HepG2 (cell line): ENCODE data around the gene SMIM34. TPM values are rescaled to one million over a fixed set of nuclear protein-coding genes. Genes with fewer than 3 reads are reported as not detected.
"Not testable (repeated sequence)": the region's sequence is repeated elsewhere in the genome, so short reads cannot be mapped to it uniquely, and the experiment has no call there.

Experiments used
- ATAC-seq: fragments of 200-7000 bp; cut with Tn5 transposase; 3 replicates; pipeline ENCODE4 v1.9.1; 2020; ENCODE audit warnings: mild to moderate bottlenecking, moderate library complexity
- BruUV-seq: library from RNA; stranded (reverse); fragments of 400-500 nt; replicated peaks from 2 replicates; lab custom pipeline; 2021; lab: Mats Ljungman, UMichigan
- CTCF ChIA-PET: fragments of 300-600 bp; formaldehyde crosslinking; extraction: SDS; loops from one replicate; lab custom pipeline; 2021; ENCODE audit warnings: low total read pairs, inconsistent platforms, low intra/inter-chr PET ratio; lab: Yijun Ruan, JAX
- POLR2A ChIA-PET: fragments of 350-600 bp; sonication (Branson Sonifier 250); formaldehyde crosslinking; loops from one replicate; lab custom pipeline; 2020; ENCODE audit warnings: antibody characterized with exemption, inconsistent platforms; lab: Yijun Ruan, JAX
- DNase-seq: peaks from one replicate; pipeline ENCODE4 v3.0.0-alpha.2; 2015; ENCODE audit warnings: low spot score
- FAIRE-seq: peaks from 3 replicates; lab custom pipeline; 2011; peaks lifted over from hg19 to GRCh38; lab: Jason Lieb, UNC
- H2AFZ ChIP-seq: one replicate; pipeline ENCODE4 v1.6.1; 2011; ENCODE audit warnings: low read length, inconsistent platforms
- H3K27ac ChIP-seq: fragments of 300-600 bp; 3 replicates; pipeline ENCODE4 v1.8.0; 2011; ENCODE audit warnings: mixed run types, mild to moderate bottlenecking, mixed read lengths, low read length, inconsistent platforms; ENCODE audit not compliant: insufficient read depth; ENCODE audit errors: extremely low read length
- H3K27me3 ChIP-seq, 2 experiments: fragments of 200-600 bp in 1 of 2; 2 replicates in 1 of 2; 3 replicates in 1 of 2; pipeline versions ENCODE4 v1.6.0 to v1.8.0; 2011; ENCODE audit warnings: low read length in 2 of 2, mild to moderate bottlenecking in 2 of 2, moderate library complexity in 2 of 2, inconsistent platforms in 1 of 2; ENCODE audit not compliant: insufficient read depth in 2 of 2, control insufficient read depth in 1 of 2
- H3K36me3 ChIP-seq, 2 experiments: fragments of 200-600 bp in 1 of 2; replicated peaks in 1 of 2; 2 replicates in 1 of 2; 3 replicates in 1 of 2; pipeline versions ENCODE4 v1.5.1 to v1.8.0; 2011; ENCODE audit warnings: low read length in 2 of 2, inconsistent platforms in 1 of 2; ENCODE audit not compliant: insufficient read depth in 2 of 2, control insufficient read depth in 1 of 2
- H3K4me1 ChIP-seq: 2 replicates; pipeline ENCODE4 v1.5.1; 2012; ENCODE audit warnings: low read length, inconsistent platforms; ENCODE audit not compliant: insufficient read depth
- H3K4me2 ChIP-seq: 2 replicates; pipeline ENCODE4 v1.6.0; 2011; ENCODE audit warnings: low read depth, low read length, inconsistent platforms
- H3K4me3 ChIP-seq, 3 experiments: fragments of 200-600 bp in 1 of 3; sonication (generic), shearing (Covaris generic) in 1 of 3; replicated peaks in 1 of 3; 2 replicates each; pipeline ENCODE4 v1.5.1; 2011 to 2016; ENCODE audit warnings: low read length in 3 of 3, inconsistent platforms in 2 of 3, low read depth in 2 of 3, mild to moderate bottlenecking in 2 of 3, control low read depth in 1 of 3, mixed read lengths in 1 of 3; ENCODE audit not compliant: insufficient read depth in 1 of 3
- H3K79me2 ChIP-seq: one replicate; pipeline ENCODE4 v1.6.1; 2011; ENCODE audit warnings: low read length, inconsistent platforms; ENCODE audit not compliant: insufficient read depth
- H3K9ac ChIP-seq: 2 replicates; pipeline ENCODE4 v1.6.0; 2011; ENCODE audit warnings: mild to moderate bottlenecking, low read depth, low read length, inconsistent platforms; ENCODE audit not compliant: insufficient read depth
- H3K9me3 ChIP-seq: 2 replicates; pipeline ENCODE4 v1.5.1; 2012; ENCODE audit warnings: mild to moderate bottlenecking, low read length
- H4K20me1 ChIP-seq: 2 replicates; pipeline ENCODE4 v1.6.0; 2011; ENCODE audit warnings: inconsistent platforms, mild to moderate bottlenecking, low read length, moderate library complexity; ENCODE audit not compliant: insufficient read depth
- WGBS: methylation state at CpG from one replicate; pipeline ENCODE4 v1.1.6; 2017; ENCODE audit warnings: low lambda C conversion rate; 5-methylcytosine and 5-hydroxymethylcytosine counted together
- in situ Hi-C: cut with HindIII; loops from 2 replicates; pipeline ENCODE4 v1.10.0; 2017; ENCODE audit warnings: low pct_unique_long_range_greater_than_20kb; ENCODE audit not compliant: extremely low pct_ligation_motif_present
- intact Hi-C: fragments of 100-400 bp; cut with micrococcal nuclease; formaldehyde crosslinking; loops from one replicate; pipeline ENCODE4 v1.10.0; 2022; ENCODE audit not compliant: unreplicated experiment
- polyA plus RNA-seq, 8 experiments: library from polyadenylated mRNA; depleted of rRNA in 3 of 8; stranded (reverse) in 7 of 8; unstranded in 1 of 8; fragments of >200 nt; fragmentation: Illumina TruSeq in 4 of 8; extraction: Trizol in 4 of 8; gene quantifications; 2 replicates each; pipeline versions ENCODE4 v1.2.1 to v1.2.3, GENCODE V29; 2011 to 2016; ENCODE audit warnings: low read depth in 4 of 8, missing spikeins in 1 of 8, mixed read lengths in 1 of 8; ENCODE audit not compliant: insufficient read depth in 1 of 8
- total RNA-seq, 5 experiments: library from RNA; depleted of rRNA; stranded (reverse); fragments of >200 nt; fragmentation: Illumina TruSeq; extraction: Trizol; gene quantifications; 2 replicates each; pipeline ENCODE4 v1.2.3, GENCODE V29; 2016; ENCODE audit warnings: low read depth in 1 of 5

SMIM34 gene
- total and polyA plus RNA-seq, 2 of the 13 experiments (the other 11 are each of a cell fraction or from before 2014, with no cell fraction given), result not detected

DNA sequence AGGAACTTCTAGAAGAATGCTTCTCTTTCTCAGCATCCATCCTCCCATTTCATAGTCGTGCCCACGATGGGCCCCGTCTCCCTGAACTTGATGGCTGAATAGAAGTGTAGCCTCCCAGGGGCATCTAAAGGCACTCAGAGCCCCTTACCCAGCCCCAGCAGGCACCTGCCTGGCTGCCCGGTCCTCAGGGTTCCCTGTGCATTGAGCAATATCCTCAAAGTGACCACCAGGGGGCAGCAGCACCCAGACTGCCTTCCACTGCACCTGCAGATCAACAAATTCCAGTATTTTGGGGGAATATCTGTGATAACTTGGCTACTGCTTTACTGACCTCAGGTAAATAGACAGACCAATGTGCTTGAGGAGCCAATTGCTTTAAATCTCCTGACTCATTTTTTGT, 19.7 kb upstream of the SMIM34 start:
- H3K9ac ChIP-seq, H3K4me3 ChIP-seq, DNase-seq, BruUV-seq, H3K4me1 ChIP-seq, H3K27ac ChIP-seq, H2AFZ ChIP-seq, H3K4me2 ChIP-seq, intact Hi-C loops, H3K9me3 ChIP-seq, H3K79me2 ChIP-seq, POLR2A ChIA-PET, H3K27me3 ChIP-seq, H4K20me1 ChIP-seq, in situ Hi-C loops, H3K36me3 ChIP-seq, CTCF ChIA-PET: not testable (repeated sequence)
- no CpG with 5 or more reads among the region's 4 CpGs for WGBS
- FAIRE-seq, result peak; percentile 46
- ATAC-seq, result peak; percentile 84

DNA sequence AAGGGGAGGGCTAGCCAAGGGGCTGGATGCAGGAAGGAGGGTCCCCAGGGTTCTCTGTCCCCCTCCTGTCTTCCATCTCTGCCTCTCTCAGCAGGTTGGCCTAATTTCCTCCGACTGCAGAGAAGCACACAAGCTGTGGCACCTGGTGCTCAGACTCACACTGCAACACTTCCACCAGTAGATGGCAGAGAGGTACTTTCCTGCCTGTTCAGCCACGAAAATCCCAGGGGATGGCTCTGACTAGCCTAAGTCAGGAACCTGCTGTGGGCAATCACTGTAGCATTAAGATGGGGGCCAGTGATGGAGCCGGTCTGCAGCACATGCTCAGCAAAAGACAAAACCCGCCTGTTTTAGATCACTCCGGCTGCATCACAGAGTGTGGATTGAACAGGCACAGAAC, 6.0 kb upstream of the SMIM34 start:
- H3K27me3 ChIP-seq, H3K9me3 ChIP-seq, DNase-seq, H3K9ac ChIP-seq, H3K4me3 ChIP-seq, POLR2A ChIA-PET, H2AFZ ChIP-seq, H3K36me3 ChIP-seq, in situ Hi-C loops, intact Hi-C loops, H3K4me1 ChIP-seq, CTCF ChIA-PET, H3K79me2 ChIP-seq, H3K27ac ChIP-seq, BruUV-seq, H3K4me2 ChIP-seq, H4K20me1 ChIP-seq: not testable (repeated sequence)
- ATAC-seq (peak; percentile 93), FAIRE-seq (peak; percentile 74)
- WGBS, result no CpG with 5 or more reads among the region's 5 CpGs

DNA sequence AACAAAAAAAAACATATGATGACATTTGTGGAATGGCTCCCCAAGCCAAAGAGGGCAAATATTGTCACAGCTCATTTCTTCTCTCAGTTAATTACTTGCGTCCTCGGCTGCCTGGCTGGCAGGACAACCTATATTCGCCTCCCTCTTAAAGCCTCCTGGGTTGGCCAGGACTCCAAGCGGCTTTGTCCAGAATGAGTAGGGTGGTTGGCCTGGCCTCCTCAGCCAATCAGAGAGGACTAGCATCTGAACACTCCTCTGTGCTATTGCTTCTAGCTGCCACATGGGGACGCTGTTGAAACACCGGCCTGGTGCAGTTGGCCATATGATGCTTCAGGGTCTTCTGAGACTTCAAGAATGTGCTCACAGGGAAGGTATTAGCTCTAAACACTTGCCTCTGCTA, 4.7 kb upstream of the SMIM34 start:
- H3K36me3 ChIP-seq, ATAC-seq, DNase-seq, intact Hi-C loops, H3K4me1 ChIP-seq, H4K20me1 ChIP-seq, POLR2A ChIA-PET, H3K4me3 ChIP-seq, H3K27me3 ChIP-seq, H3K27ac ChIP-seq, H2AFZ ChIP-seq, H3K4me2 ChIP-seq, in situ Hi-C loops, H3K79me2 ChIP-seq, H3K9ac ChIP-seq, H3K9me3 ChIP-seq, FAIRE-seq, CTCF ChIA-PET, BruUV-seq: not testable (repeated sequence)
- WGBS, result no CpG with 5 or more reads among the region's 6 CpGs

DNA sequence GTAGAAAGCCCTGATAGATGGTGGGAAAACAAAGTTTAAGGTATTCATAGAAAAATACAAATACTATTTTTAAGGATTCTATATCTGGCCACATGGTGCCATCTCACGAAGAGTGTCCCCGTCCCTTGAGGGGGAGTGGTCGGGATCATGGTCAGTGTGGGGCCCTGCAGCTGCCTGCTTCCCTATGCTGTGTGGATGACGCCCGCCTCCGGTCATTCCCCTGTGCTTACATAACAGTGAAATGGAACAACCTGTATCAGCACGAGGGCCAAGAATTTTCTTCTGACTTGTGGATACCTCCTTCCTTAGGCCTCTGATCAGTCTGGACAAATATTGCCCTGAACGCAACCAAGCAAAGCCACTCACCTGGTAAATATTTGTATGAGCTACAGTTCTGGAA, 3.6 kb upstream of the SMIM34 start:
- H3K27ac ChIP-seq, DNase-seq, BruUV-seq, H2AFZ ChIP-seq, POLR2A ChIA-PET, H3K27me3 ChIP-seq, H4K20me1 ChIP-seq, H3K36me3 ChIP-seq, intact Hi-C loops, H3K4me2 ChIP-seq, H3K9me3 ChIP-seq, in situ Hi-C loops, H3K4me1 ChIP-seq, H3K79me2 ChIP-seq, CTCF ChIA-PET, H3K9ac ChIP-seq, H3K4me3 ChIP-seq: not testable (repeated sequence)
- FAIRE-seq (peak; percentile 26), ATAC-seq (peak; percentile 66)
- no CpG with 5 or more reads among the region's 8 CpGs for WGBS
